ENCODE data around the gene ERC1.
A peak's percentile ranks its signal among the peaks of the same experiment; 100 is the strongest.

Gene ERC1

DNA sequence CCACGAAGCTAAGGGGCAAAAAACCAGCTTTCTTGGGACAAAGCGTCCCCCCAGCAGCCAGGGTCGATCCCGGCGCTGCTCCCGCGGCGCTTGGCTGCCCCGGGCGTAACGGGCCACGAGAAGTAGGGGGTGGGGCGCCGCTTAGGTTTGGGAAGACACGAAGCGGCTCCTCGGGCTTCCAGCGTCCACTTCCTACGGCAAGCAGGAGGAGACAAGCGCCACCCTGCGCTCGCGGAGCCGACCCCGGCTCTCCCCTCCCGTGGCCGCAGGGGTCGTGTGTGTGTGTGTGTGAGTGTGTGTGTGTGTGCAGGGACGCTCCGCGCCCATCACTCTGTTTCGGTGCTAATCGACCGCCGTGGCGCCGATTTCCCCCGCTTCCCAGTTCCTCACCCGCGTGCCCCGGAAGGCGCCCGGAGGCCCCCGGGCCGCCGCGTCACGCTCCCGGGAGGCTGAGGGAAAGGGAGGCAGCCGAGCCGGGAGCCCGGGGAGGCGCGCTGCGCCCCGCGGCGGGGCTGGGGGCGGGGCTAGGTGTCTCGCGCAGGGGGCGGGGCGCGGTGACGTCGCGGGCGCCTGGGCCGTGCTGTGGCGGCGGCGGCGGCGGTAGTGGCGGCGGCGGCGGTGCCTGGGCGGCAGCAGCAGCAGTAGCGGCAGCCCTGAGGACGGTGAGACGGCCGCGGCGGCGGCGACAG, at the start of gene ERC1:
ERC1 (plus strand) TSS at position 563 of the 689 bp plus-strand sequence. CDS start 36,681 bp downstream, outside the sequence.
- Mint-ChIP-seq H3K4me1 (peaks cover 26% of the 10 kb centered on the region), H3K27ac (peak within 1 kb of the TSS; percentile 96), H3K36me3 (no peaks in the 10 kb centered on the region), H3K9me3 (no peaks in the 10 kb centered on the region), H3K4me3 (peak within 1 kb of the TSS; percentile 84), H3K27me3 (no peaks in the 10 kb centered on the region)
- ATAC-seq, result peak; percentile 95

DNA sequence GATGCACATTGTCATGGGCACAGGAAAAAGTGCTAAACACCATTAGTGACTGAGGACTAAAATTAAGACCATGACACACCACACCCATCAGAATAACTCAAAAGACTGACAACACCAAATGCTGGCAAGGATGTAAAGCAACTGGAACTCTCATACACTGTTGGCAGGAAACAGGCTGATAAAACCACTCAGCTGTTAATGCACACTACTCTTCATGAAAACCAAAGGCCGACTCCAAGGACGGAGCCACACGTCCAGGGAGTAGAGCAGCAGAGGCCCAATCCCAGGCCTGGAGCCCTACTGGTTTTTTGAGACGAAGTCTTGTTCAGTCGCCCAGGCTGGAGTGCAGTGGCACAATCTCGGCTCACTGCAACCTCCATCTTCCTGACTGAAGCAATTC, 48.0 kb upstream of the ERC1 start:
- H3K9me3 Mint-ChIP-seq, result no peaks in the 10 kb centered on the region
- H3K27ac Mint-ChIP-seq, result no peak overlapping the region
- ATAC-seq, result no peak
- H3K4me1 Mint-ChIP-seq, result peaks cover 31% of the 10 kb centered on the region
- no peak overlapping the region for H3K4me3 Mint-ChIP-seq
- no peaks in the 10 kb centered on the region for H3K27me3 Mint-ChIP-seq
- H3K36me3 Mint-ChIP-seq, result peaks cover 60% of the 10 kb centered on the region

DNA sequence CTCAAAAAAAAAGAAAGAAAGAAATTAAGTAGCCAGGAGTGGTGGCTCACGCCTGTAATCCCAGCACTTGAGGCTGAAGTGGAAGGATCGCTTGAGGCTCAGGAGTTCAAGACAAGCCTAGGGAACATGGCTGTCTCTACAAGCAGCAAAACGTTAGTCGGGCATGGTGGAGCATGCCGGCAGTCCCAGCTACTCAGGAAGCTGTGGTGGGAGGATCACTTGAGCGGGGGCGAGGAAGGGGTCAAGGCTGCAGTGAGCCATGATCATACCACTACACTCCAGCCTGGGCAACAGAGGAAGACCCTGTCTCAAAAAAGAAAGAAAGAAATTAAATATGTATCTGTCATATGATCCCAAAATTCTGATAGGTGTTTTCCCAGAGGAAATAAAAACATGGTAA, 46.8 kb upstream of the ERC1 start:
- H3K9me3 Mint-ChIP-seq, result no peaks in the 10 kb centered on the region
- peaks cover 50% of the 10 kb centered on the region for H3K36me3 Mint-ChIP-seq
- ATAC-seq, result no peak
- H3K27me3 Mint-ChIP-seq, result no peaks in the 10 kb centered on the region
- H3K4me3 Mint-ChIP-seq, result no peak overlapping the region
- peak overlapping the region; percentile 28 for H3K27ac Mint-ChIP-seq
- peaks cover 40% of the 10 kb centered on the region for H3K4me1 Mint-ChIP-seq

DNA sequence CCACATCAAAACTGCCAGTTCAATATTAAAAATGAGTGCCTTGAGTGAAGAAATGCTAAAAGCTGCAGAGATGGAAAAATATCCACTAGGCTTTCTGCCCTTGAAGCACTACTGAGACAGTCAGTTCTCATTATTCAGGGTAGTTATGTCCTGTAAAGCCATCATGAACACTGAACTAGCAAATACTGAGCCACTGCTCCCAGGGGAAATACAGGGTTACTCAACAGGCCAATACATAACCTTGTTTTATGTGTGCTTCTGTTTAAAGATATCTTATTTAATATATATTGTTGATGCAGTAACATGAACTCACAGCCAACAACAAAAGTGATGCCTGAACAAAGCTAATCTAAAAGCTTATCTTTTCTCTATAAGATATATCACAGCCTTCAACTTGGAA, 44.8 kb upstream of the ERC1 start:
- H3K27ac Mint-ChIP-seq, result peak overlapping the region; percentile 63
- no peak for ATAC-seq
- H3K36me3 Mint-ChIP-seq, result peaks cover 32% of the 10 kb centered on the region
- H3K4me1 Mint-ChIP-seq, result peaks cover 35% of the 10 kb centered on the region
- H3K27me3 Mint-ChIP-seq, result no peaks in the 10 kb centered on the region
- H3K4me3 Mint-ChIP-seq, result no peak overlapping the region
- no peaks in the 10 kb centered on the region for H3K9me3 Mint-ChIP-seq

DNA sequence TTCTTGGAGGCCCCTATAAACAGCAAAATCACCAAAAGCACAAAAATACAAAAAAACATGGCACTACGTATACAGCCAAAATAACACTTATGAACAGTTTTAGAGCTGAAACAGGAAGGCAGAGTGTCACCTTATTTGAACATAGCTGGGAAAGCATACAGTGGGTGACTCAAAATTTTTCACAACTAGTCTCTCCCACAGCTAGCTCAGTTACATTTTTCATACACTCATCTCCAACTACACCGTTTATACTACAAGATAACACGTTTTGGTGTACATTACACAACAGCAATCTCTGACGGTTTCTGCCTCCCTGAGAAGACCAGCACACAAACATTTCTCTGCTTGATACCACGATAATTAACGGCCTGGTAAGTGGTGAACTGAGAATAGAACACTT, 44.4 kb upstream of the ERC1 start:
- no peak overlapping the region for H3K4me3 Mint-ChIP-seq
- no peaks in the 10 kb centered on the region for H3K9me3 Mint-ChIP-seq
- peaks cover 35% of the 10 kb centered on the region for H3K4me1 Mint-ChIP-seq
- H3K27me3 Mint-ChIP-seq, result no peaks in the 10 kb centered on the region
- peaks cover 32% of the 10 kb centered on the region for H3K36me3 Mint-ChIP-seq
- peak overlapping the region; percentile 63 for H3K27ac Mint-ChIP-seq
- ATAC-seq, result no peak

DNA sequence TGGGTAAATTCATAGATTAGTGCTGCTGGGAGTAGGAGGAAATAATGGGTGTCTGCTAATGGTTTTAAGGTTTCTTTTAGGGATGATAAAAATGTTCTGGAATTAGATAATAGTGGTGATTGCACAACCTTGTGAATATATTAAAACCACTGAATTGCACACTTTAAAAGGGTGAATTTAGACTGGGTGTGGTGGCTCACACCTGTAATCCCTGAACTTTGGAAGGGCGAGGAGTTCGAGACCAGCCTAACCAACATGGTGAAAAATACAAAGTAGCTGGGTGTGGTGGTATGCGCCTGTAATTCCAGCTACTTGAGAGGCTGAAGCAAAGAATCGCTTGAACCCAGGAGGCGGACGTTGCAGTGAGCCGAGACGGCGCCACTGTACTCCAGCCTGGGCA, 42.8 kb upstream of the ERC1 start:
- no peaks in the 10 kb centered on the region for H3K9me3 Mint-ChIP-seq
- peaks cover 35% of the 10 kb centered on the region for H3K4me1 Mint-ChIP-seq
- peak overlapping the region; percentile 85 for H3K4me3 Mint-ChIP-seq
- H3K27ac Mint-ChIP-seq, result peak overlapping the region; percentile 89
- H3K27me3 Mint-ChIP-seq, result no peaks in the 10 kb centered on the region
- H3K36me3 Mint-ChIP-seq, result peaks cover 18% of the 10 kb centered on the region
- no peak for ATAC-seq

DNA sequence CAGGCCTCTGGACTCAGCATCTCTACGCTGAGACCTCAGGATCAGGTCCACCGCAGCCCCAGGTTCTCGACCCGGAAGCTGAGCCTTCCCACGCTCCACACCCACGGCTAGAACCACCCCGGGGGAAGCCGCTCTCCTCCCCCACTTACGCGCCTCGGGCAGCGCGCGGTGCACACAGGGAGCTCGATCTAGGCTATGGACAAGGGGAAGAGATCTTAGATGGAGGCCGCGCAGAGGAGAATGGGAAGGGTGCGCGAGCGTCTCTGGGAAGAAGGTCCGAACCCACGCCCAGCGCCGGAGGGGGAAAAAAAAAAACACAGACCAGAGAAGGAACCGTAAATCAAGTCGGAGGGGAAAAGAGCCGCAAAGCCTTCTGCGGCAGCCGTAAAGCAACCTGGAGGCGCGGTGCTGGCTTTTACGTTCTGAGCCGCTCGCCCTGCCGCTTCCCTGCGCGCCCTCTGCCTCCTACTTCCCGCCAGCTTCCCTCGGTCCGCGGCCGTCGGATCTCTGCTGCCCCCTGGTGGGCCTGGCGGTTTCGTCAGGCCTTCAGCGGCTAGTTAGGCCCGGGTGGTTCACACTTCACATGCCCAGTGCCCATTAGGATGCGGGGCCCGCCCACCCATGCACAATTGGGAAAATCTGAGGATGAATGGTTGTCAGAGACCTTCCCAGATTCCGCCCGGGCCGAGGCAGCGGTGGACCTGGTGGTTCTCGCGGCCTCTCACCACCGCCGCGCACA, 41.4 kb upstream of the ERC1 start, which contains the start of gene RAD52:
RAD52 (minus strand) TSS at position 242 of the 739 bp plus-strand sequence. CDS start 16,636 bp downstream, outside the sequence.
- peaks cover 6% of the 10 kb centered on the region for H3K36me3 Mint-ChIP-seq
- H3K9me3 Mint-ChIP-seq, result no peaks in the 10 kb centered on the region
- peak within 1 kb of the TSS; percentile 89 for H3K27ac Mint-ChIP-seq
- peak within 1 kb of the TSS; percentile 85 for H3K4me3 Mint-ChIP-seq
- ATAC-seq, result peak; percentile 96
- no peaks in the 10 kb centered on the region for H3K27me3 Mint-ChIP-seq
- peaks cover 27% of the 10 kb centered on the region for H3K4me1 Mint-ChIP-seq

DNA sequence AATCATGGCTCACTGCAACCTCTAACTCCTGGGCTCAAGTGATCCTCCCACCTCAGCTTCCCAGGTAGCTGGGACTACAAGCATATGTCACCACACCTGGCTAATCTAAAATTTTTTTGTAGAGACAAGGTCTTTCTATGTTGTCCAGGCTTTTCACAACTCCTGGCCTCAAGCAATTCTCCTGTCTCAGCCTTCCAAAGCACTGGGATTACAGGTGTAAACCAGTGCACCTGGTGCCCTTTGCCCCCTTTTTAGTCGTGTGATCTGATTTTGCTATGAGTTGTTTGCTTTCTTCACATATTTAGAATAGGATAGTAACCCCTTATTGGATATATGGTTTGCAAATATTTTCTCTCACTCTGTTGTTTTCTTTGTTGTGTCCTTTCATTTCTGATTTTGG, 39.8 kb upstream of the ERC1 start:
- ATAC-seq, result no peak
- no peaks in the 10 kb centered on the region for H3K27me3 Mint-ChIP-seq
- peaks cover 21% of the 10 kb centered on the region for H3K4me1 Mint-ChIP-seq
- H3K36me3 Mint-ChIP-seq, result peaks cover 4% of the 10 kb centered on the region
- H3K4me3 Mint-ChIP-seq, result peak overlapping the region; percentile 2
- H3K27ac Mint-ChIP-seq, result peak overlapping the region; percentile 89
- H3K9me3 Mint-ChIP-seq, result no peaks in the 10 kb centered on the region

DNA sequence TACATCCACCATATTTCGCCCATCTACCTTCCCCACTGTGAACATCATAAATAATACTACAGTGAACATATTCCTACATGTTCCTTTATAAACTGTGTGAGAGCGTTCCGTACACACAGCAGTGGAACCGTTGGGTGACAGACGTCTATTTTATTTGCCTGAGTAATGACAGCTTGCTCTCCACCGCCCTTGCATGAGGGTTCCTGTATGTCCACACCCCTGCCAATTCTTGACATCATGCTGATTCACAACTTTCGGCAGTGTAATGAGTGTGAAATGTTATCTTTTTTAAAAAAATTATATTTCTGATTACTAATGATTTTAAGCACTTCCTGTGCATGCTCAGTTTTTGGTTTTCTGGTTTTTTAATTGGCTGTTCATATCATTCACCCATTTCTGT, 37.2 kb upstream of the ERC1 start:
- no peak for ATAC-seq
- H3K27ac Mint-ChIP-seq, result no peak overlapping the region
- H3K4me1 Mint-ChIP-seq, result peaks cover 11% of the 10 kb centered on the region
- H3K36me3 Mint-ChIP-seq, result no peaks in the 10 kb centered on the region
- no peaks in the 10 kb centered on the region for H3K9me3 Mint-ChIP-seq
- H3K4me3 Mint-ChIP-seq, result no peak overlapping the region
- no peaks in the 10 kb centered on the region for H3K27me3 Mint-ChIP-seq

DNA sequence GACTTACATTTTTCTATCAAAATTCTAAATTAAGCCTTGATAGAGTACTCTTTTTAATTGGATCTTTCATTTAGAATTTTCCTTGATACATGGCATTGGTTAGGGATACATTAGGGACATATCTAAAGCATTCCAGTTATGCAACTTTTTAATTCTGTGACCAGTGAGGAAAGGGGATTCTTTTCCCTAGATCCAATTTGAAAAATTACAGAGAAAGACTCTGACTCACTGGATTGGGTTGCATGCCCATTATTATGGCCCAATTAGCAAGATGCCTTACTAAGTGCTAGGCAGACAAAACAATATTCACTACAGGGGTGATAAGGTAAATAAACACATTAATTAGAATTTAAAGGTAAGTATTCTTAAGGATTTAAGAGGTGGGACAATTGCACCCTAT, 36.3 kb upstream of the ERC1 start:
- no peaks in the 10 kb centered on the region for H3K9me3 Mint-ChIP-seq
- no peaks in the 10 kb centered on the region for H3K36me3 Mint-ChIP-seq
- H3K27ac Mint-ChIP-seq, result no peak overlapping the region
- H3K4me3 Mint-ChIP-seq, result no peak overlapping the region
- no peaks in the 10 kb centered on the region for H3K27me3 Mint-ChIP-seq
- ATAC-seq, result no peak
- peaks cover 17% of the 10 kb centered on the region for H3K4me1 Mint-ChIP-seq

DNA sequence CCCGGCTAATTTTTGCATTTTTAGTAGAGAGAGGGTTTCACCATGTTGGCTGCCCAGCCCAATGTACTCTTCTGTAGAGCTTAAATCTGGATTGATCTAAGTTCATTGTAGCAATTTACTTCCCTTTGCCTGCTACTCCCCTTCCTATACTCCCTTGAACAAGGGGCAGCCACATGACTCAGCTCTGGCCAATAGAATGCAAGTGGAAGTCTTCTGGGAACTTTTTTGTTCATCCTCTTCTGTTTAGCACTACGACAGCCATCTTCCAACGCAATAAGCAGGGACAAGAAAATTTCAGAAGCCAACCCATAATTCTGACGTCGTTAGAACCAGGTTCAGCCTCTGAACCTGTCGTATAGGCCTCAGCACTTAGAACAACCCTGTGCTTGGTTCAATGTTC, 35.1 kb upstream of the ERC1 start:
- Mint-ChIP-seq H3K27ac (no peak overlapping the region), H3K4me1 (peaks cover 18% of the 10 kb centered on the region), H3K4me3 (no peak overlapping the region), H3K36me3 (no peaks in the 10 kb centered on the region), H3K27me3 (no peaks in the 10 kb centered on the region), H3K9me3 (no peaks in the 10 kb centered on the region)
- ATAC-seq, result no peak

DNA sequence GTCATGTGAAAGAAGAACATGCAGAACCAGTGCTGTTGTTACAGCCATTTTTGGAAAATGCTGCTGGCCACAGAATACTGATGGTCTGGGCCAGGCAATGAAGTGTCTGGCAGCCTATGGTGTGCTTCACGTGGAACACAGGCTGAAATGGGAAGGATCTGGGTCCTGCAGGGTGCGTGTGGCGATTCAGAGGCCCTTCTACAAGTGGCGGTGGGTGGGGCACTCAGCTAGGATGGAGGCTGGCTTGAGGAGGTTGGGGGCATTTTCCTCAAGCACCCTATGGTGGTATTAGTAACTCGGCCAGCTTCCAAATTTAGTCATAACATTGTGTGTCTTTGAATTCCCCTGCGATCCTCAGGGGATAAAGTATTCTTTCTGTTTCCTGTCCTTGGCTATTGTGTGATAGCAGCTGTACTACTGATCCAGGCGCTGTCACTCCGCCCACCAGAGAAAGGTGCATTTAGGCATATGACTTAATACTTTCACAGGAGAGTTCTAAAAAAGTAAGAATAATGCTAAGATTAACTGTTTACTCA, 32.4 kb upstream of the ERC1 start:
- Mint-ChIP-seq H3K27ac (peak overlapping the region; percentile 62), H3K4me1 (peaks cover 18% of the 10 kb centered on the region)
- peak; percentile 80 for ATAC-seq

DNA sequence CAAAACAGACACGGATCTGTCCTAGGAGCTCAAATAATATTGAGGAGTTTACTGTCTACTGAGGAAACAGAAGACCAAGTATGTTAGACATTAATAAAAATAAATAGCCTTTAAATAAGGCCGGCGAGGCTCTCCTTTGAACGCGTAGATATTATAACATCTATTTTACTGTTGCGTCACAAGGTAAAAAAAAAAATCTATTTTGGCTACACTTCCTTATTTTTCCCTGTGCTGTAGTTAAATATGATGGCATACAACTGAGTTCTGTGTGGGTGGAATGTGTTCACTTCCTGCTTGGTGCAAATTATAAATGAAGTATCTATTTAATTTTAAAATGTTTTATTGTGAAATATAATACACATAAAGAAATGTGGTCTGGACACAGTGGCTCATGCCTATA, 24.3 kb upstream of the ERC1 start:
- H3K36me3 Mint-ChIP-seq, result no peaks in the 10 kb centered on the region
- H3K9me3 Mint-ChIP-seq, result no peaks in the 10 kb centered on the region
- no peak for ATAC-seq
- no peaks in the 10 kb centered on the region for H3K27me3 Mint-ChIP-seq
- H3K4me3 Mint-ChIP-seq, result no peak overlapping the region
- no peak overlapping the region for H3K27ac Mint-ChIP-seq
- no peaks in the 10 kb centered on the region for H3K4me1 Mint-ChIP-seq

More for the DNA sequence above, 32.4 kb upstream of the ERC1 start:
- Mint-ChIP-seq H3K27me3 (no peaks in the 10 kb centered on the region), H3K36me3 (no peaks in the 10 kb centered on the region), H3K9me3 (no peaks in the 10 kb centered on the region), H3K4me3 (peak overlapping the region; percentile 14)

DNA sequence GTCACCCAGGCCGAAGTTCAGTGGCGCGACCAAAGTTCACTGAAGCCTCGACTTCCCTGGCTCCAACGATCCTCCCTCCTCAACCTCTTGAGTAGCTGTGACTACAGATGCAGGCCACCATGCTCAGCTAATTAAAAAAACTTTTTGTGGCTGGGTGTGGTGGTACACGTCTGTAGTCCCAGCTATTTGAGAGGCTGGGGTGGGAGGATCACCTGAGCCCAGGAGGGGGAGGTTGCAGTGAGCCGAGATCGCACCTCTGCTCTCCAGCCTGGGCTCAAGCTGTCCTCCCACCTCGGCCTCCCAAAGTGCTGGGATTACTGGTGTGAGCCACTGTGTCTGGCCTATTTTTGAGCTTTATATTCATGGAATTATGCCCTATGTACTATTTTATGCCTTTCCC, 23.4 kb upstream of the ERC1 start:
- Mint-ChIP-seq H3K4me1 (no peaks in the 10 kb centered on the region), H3K4me3 (no peak overlapping the region), H3K27me3 (no peaks in the 10 kb centered on the region), H3K27ac (no peak overlapping the region), H3K36me3 (no peaks in the 10 kb centered on the region), H3K9me3 (no peaks in the 10 kb centered on the region)
- ATAC-seq, result no peak

DNA sequence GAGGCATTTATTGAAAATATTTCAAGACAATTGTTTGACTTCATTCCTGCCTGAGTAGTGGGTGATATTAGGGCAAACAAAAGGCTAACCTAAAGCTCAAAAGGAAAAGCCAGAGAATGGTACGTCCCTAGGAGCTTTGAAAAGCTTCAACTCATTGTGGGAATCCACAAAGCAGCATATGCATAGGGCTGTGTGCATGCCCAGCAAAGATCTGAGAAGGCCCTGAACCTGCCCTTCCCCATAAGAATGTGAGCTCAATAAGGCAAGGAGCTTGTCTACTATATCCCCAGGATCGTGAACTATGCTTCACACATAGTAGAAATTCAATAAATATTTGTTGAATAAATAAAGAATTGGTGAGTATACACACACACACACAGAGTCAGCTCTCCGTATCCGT, 22.5 kb upstream of the ERC1 start:
- Mint-ChIP-seq H3K27me3 (no peaks in the 10 kb centered on the region), H3K4me1 (no peaks in the 10 kb centered on the region), H3K9me3 (no peaks in the 10 kb centered on the region), H3K36me3 (no peaks in the 10 kb centered on the region), H3K27ac (no peak overlapping the region), H3K4me3 (no peak overlapping the region)
- no peak for ATAC-seq

DNA sequence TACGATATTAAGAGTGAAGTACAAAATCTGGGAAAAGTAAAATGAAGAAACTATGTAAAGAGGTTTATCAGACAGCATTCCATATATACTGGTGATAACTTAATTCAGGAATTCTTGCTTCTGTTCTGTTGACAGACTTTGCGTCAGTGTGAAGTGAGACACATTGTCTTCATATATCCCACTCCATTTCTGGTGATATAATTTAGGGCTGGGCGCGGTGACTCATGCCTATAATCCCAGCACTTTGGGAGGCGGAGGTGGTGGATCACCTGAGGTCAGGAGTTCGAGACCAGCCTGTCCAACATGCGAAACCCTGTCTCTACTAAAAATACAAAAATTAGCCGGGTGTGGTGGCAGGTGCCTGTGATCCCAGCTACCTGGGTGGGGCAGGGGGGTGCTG, 21.2 kb upstream of the ERC1 start:
- no peak for ATAC-seq
- no peaks in the 10 kb centered on the region for H3K27me3 Mint-ChIP-seq
- H3K4me3 Mint-ChIP-seq, result no peak overlapping the region
- H3K36me3 Mint-ChIP-seq, result no peaks in the 10 kb centered on the region
- H3K4me1 Mint-ChIP-seq, result no peaks in the 10 kb centered on the region
- H3K27ac Mint-ChIP-seq, result no peak overlapping the region
- no peaks in the 10 kb centered on the region for H3K9me3 Mint-ChIP-seq
